PC-3 (cell line): Measurements from ENCODE around the gene CCR7. TPM values are rescaled to one million over a fixed set of nuclear protein-coding genes. Genes with fewer than 3 reads are reported as not detected.
A peak's percentile ranks its signal among the peaks of the same experiment; 100 is the strongest.

ENCODE experiments used
- ATAC-seq: fragments of 200-7000 bp; cut with Tn5 transposase; 2 replicates; pipeline ENCODE4 v1.9.1; 2020; ENCODE audit warnings: mild to moderate bottlenecking, moderate library complexity
- BruUV-seq: library from RNA; stranded (reverse); fragments of 400-500 nt; replicated peaks from 2 replicates; lab custom pipeline; 2021; lab: Mats Ljungman, UMichigan
- CTCF ChIA-PET: fragments of 300-600 bp; sonication (Branson Sonifier 250); formaldehyde crosslinking; loops from one replicate; lab custom pipeline; 2022; ENCODE audit warnings: antibody characterized with exemption; lab: Charles Lee
- POLR2A ChIA-PET: fragments of 300-600 bp; sonication (Branson Sonifier 250); formaldehyde crosslinking; loops from one replicate; lab custom pipeline; 2022; ENCODE audit warnings: antibody characterized with exemption; ENCODE audit not compliant: unreplicated experiment; lab: Charles Lee
- DNase-seq: peaks from one replicate; pipeline ENCODE4 v3.0.0-alpha.2; 2015
- H2AFZ ChIP-seq: fragments of 300-600 bp; sonication (generic); 2 replicates; pipeline ENCODE4 v1.6.0; 2016; ENCODE audit warnings: antibody characterized with exemption, low read length
- H3F3A ChIP-seq: fragments of 300-600 bp; sonication (generic); one replicate; pipeline ENCODE4 v1.6.0; 2017; ENCODE audit warnings: antibody characterized with exemption, low read length, control low read depth, mild to moderate bottlenecking; ENCODE audit not compliant: unreplicated experiment
- H3K27ac ChIP-seq: fragments of 300-600 bp; sonication (generic); 2 replicates; pipeline ENCODE4 v1.5.1; 2016; ENCODE audit warnings: mild to moderate bottlenecking, low read length
- H3K27me3 ChIP-seq: fragments of 300-600 bp; sonication (generic); 2 replicates; pipeline ENCODE4 v1.6.1; 2016; ENCODE audit warnings: low read length, mixed read lengths
- H3K36me3 ChIP-seq: fragments of 300-600 bp; sonication (generic); 2 replicates; pipeline ENCODE4 v1.6.1; 2016; ENCODE audit warnings: low read depth, mixed run types, low read length, mixed read lengths
- H3K4me1 ChIP-seq: fragments of 300-600 bp; sonication (generic); 2 replicates; pipeline ENCODE4 v1.5.1; 2016; ENCODE audit warnings: low read length; ENCODE audit not compliant: insufficient read depth
- H3K4me2 ChIP-seq: fragments of 300-600 bp; sonication (generic); 2 replicates; pipeline ENCODE4 v1.6.0; 2016; ENCODE audit warnings: low read length
- H3K4me3 ChIP-seq: fragments of 300-600 bp; sonication (generic); 2 replicates; pipeline ENCODE4 v1.5.1; 2016; ENCODE audit warnings: mild to moderate bottlenecking, low read length, mixed read lengths
- H3K79me2 ChIP-seq: fragments of 300-600 bp; sonication (generic); 2 replicates; pipeline ENCODE4 v1.6.1; 2017; ENCODE audit warnings: low read length, mixed read lengths
- H3K9ac ChIP-seq: fragments of 300-600 bp; sonication (generic); 2 replicates; pipeline ENCODE4 v1.6.0; 2016; ENCODE audit warnings: mild to moderate bottlenecking, low read length
- H3K9me2 ChIP-seq: fragments of 300-600 bp; sonication (generic); replicated peaks from 2 replicates; pipeline ENCODE4 v1.6.1; 2016; ENCODE audit warnings: mixed run types, low read length, mixed read lengths
- H3K9me3 ChIP-seq: fragments of 300-600 bp; sonication (generic); 2 replicates; pipeline ENCODE4 v1.6.1; 2016; ENCODE audit warnings: low read length, mixed read lengths
- H4K20me1 ChIP-seq: fragments of 300-600 bp; sonication (generic); 2 replicates; pipeline ENCODE4 v1.6.1; 2016; ENCODE audit warnings: low read length, mixed read lengths
- CTCF ChIP-seq: fragments of 300-600 bp; sonication (generic); conservative IDR thresholded peaks from 2 replicates; pipeline ENCODE4 v1.5.1; 2017; ENCODE audit warnings: antibody characterized with exemption, low read depth, mild to moderate bottlenecking, low read length
- EZH2 ChIP-seq: fragments of 300-600 bp; sonication (generic); IDR thresholded peaks from one replicate; pipeline ENCODE4 v1.6.1; 2017; ENCODE audit warnings: antibody characterized with exemption, mild to moderate bottlenecking, low read length; ENCODE audit not compliant: unreplicated experiment
- EZH2phosphoT487 ChIP-seq: fragments of 300-600 bp; sonication (generic); IDR thresholded peaks from 2 replicates; pipeline ENCODE4 v1.6.1; 2018; ENCODE audit warnings: mild to moderate bottlenecking, antibody characterized with exemption, low read length, borderline replicate concordance
- intact Hi-C: fragments of 100-400 bp; cut with micrococcal nuclease; formaldehyde crosslinking; loops from 2 replicates; pipeline ENCODE4 v1.9.0; 2023
- total RNA-seq: library from RNA; depleted of rRNA; stranded (reverse); fragments of >200 nt; gene quantifications from 2 replicates; pipeline ENCODE4 v1.2.3, GENCODE V29; 2014

CCR7 gene
- total RNA-seq, 1 experiment from 2014 or later = not detected

- Histone ChIP-seq H3K79me2 (no peaks in the 10 kb centered on the region), H3K27me3 (no peaks in the 10 kb centered on the region), H3K36me3 (no peaks in the 10 kb centered on the region), H3K27ac (no peak overlapping the region), H3K4me1 (peaks cover 6% of the 10 kb centered on the region; the same call in 1 of the 2 replicates), H3K9me3 (no peaks in the 10 kb centered on the region), H2AFZ (no peak overlapping the region), H3K4me3 (no peak overlapping the region), H4K20me1 (no peaks in the 10 kb centered on the region), H3K9ac (no peak overlapping the region), H3K9me2 (no peaks in the 10 kb centered on the region), H3F3A (no peaks in the 10 kb centered on the region), H3K4me2 (no peak overlapping the region)
- ATAC-seq = no peak
- intact Hi-C loops = loop anchor here (5.0 to 10.0 kb wide), 2 partner anchors 117 to 259 kb away; partner anchors contain the start of gene IGFBP4
- CTCF ChIA-PET = interaction anchor here (1.5 kb wide), 1 partner anchor 28 kb away, joined by 48 read pairs; no protein-coding TSS in a partner anchor
- TF ChIP-seq EZH2phosphoT487 = no peak
- no peak for TF ChIP-seq CTCF
- no peak for TF ChIP-seq EZH2
- DNase-seq = no peak
- BruUV-seq = no TSS peak
- POLR2A ChIA-PET = no interaction called here
These were observed 3.9 kb downstream of the CCR7 start for GRCh38 chr17:40561294-40561870.

- H3K9ac ChIP-seq = 0 out of 2 replicates have a peak overlapping the region, but pooled peaks have one; percentile 23
These were observed 4.5 kb downstream of the CCR7 start for GRCh38 chr17:40560592-40561293.

More at GRCh38 chr17:40560592-40561293, 4.5 kb downstream of the CCR7 start:
- ATAC-seq = no peak
- TF ChIP-seq EZH2 = no peak
- TF ChIP-seq EZH2phosphoT487 = no peak
- no peak for TF ChIP-seq CTCF
- Histone ChIP-seq H3K27me3 (no peaks in the 10 kb centered on the region), H3K27ac (no peak overlapping the region), H3K36me3 (no peaks in the 10 kb centered on the region), H3K4me3 (no peak overlapping the region), H3K4me1 (peaks cover 6% of the 10 kb centered on the region; the same call in 1 of the 2 replicates), H3K4me2 (peak overlapping the region; percentile 53), H2AFZ (peak overlapping the region; percentile 62), H3K9me3 (no peaks in the 10 kb centered on the region), H3K79me2 (no peaks in the 10 kb centered on the region), H3K9me2 (no peaks in the 10 kb centered on the region), H4K20me1 (no peaks in the 10 kb centered on the region), H3F3A (no peaks in the 10 kb centered on the region)
- no peak for DNase-seq
- ChIA-PET POLR2A (no interaction called here), CTCF (interaction anchor here (0.8 to 1.5 kb wide), 3 partner anchors 28 to 198 kb away, joined by 4 to 48 read pairs (median 8); no protein-coding TSS in a partner anchor)
- BruUV-seq = no TSS peak
- intact Hi-C loops = loop anchor here (1.0 to 10.0 kb wide), 4 partner anchors 27 to 258 kb away; partner anchors contain the start of gene IGFBP4
